ENCODE measurements around the gene ITPR3. TPM values are rescaled to one million over a fixed set of nuclear protein-coding genes. Genes with fewer than 3 reads are reported as not detected.

The ITPR3 gene
- polyA plus RNA-seq, 1 donor from 2014 or later, result 6.7 TPM

DNA sequence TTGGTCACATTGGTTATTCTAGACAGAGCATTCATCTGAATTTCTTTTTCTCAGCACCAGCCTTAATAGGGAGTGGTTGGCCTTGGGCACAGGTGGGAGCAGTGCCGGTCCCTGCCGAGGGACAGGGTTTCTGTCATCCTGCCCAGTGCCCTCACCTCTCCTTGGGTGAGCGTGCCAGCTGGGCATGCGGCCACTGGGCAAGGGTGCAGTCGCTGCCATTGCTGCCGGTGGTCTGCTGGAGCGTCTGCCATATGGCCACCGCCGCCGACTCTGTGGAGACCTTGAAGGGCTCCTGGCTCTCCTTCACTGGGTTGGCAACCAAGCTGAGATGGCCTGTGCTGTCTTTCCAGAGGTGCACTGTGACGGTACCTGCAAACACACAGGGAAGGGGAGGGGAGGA is 106.8 kb downstream of the ITPR3 start:
- no peaks in the 10 kb centered on the region for H3K9me3 Mint-ChIP-seq
- no peaks in the 10 kb centered on the region for H3K36me3 Mint-ChIP-seq
- peaks cover 27% of the 10 kb centered on the region for H3K27me3 Mint-ChIP-seq
- H3K4me3 Mint-ChIP-seq, result peak overlapping the region in 1 of 4 donors; percentile 37
- H3K27ac Mint-ChIP-seq, result no peak overlapping the region
- peaks cover 11 to 14% (median 13%) of the 10 kb centered on the region in 3 donors for H3K4me1 Mint-ChIP-seq

DNA sequence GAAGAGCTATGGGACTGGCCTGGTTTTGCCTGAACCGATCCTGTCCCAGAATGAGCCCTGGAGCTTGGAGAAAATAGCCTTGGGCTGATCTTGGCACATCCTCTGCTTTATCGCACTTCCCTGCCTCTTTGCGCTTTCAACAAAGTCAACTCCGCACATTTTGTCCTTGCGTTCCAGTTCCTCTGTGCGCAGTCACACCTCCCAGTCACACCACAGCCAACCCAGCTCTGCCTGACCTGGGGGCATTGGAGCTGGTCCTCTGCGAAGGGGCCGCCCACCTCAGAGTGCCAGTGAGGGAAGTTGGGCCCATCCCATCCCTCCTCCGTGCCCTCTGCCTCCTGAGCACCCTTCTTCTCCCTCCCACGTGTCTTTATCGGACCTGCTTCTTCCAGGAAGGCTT is 107.3 kb downstream of the ITPR3 start:
- H3K9me3 Mint-ChIP-seq, result no peaks in the 10 kb centered on the region
- H3K36me3 Mint-ChIP-seq, result no peaks in the 10 kb centered on the region
- H3K27ac Mint-ChIP-seq, result no peak overlapping the region

DNA sequence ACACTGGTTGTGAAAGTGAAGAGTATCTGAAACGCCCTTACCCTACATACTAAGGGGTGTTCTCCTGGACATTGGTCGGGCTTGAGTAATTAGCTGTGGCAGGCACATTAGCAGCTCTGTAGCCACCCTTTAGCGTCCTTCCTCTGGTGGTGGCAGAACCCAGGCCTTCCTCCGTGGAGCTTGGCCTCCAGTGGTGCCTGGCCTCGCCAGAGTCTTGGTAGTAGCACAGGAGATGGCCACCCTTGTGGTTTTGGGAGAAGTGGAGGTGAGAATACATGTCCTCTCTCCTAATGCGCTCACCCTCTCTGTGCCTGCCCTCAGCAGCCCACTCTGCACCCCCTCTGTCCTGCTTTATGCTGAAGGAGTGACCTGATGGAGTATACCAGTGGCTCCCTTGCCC is 107.9 kb downstream of the ITPR3 start:
- no peak overlapping the region for H3K4me3 Mint-ChIP-seq
- no peaks in the 10 kb centered on the region for H3K9me3 Mint-ChIP-seq
- no peaks in the 10 kb centered on the region for H3K36me3 Mint-ChIP-seq
- peaks cover 21% of the 10 kb centered on the region for H3K27me3 Mint-ChIP-seq
- peaks cover 10 to 13% (median 13%) of the 10 kb centered on the region in 3 donors for H3K4me1 Mint-ChIP-seq
- no peak overlapping the region for H3K27ac Mint-ChIP-seq

More for the DNA sequence above, 107.3 kb downstream of the ITPR3 start:
- H3K27me3 Mint-ChIP-seq, result peaks cover 25% of the 10 kb centered on the region
- H3K4me3 Mint-ChIP-seq, result no peak overlapping the region
- peaks cover 11 to 14% (median 13%) of the 10 kb centered on the region in 3 donors for H3K4me1 Mint-ChIP-seq

DNA sequence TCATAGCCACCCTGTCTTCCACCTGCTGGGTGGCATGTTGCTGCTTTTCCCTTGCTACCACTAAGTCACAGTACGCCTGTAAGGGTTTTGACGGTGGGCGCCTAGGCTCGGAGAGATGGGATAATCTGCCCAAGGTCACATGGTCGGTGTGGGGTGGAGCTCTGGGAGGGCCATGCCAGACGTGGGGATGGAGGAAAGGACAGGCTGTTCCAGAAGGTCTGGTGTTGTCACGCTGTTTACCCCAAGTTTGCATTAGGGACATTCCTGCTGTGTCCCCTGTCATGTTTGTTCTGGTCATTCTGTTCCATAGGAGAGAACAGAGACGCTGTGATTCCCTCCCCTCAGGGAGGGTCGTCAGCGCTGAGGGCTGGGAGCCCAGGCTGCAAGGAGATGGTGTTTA is 109.5 kb downstream of the ITPR3 start:
- no peaks in the 10 kb centered on the region for H3K9me3 Mint-ChIP-seq
- peaks cover 7 to 10% (median 7%) of the 10 kb centered on the region in 3 donors for H3K4me1 Mint-ChIP-seq
- H3K27me3 Mint-ChIP-seq, result peaks cover 8% of the 10 kb centered on the region
- H3K27ac Mint-ChIP-seq, result no peak overlapping the region
- no peak overlapping the region for H3K4me3 Mint-ChIP-seq
- no peaks in the 10 kb centered on the region for H3K36me3 Mint-ChIP-seq

DNA sequence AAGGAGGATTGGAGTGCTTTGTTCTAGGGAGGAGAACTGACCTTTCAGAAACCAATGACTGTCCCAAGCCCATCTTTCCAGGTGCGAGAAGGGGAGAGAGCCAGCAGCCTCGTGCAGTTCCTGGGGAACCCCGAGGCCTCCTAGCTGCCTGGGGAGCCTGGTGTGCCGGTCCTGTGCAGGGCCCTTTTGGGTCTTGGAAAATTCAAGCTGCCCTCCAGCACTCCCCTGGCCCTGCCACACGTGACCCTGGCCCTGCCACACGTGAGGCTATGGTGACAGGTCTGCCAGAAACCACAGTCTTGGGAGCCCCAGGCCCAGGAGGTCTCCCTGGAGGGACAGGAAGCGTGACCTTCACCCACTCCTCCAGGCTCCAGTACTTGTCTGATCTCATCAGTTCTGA is 109.9 kb downstream of the ITPR3 start:
- H3K4me3 Mint-ChIP-seq, result no peak overlapping the region
- H3K9me3 Mint-ChIP-seq, result no peaks in the 10 kb centered on the region
- H3K36me3 Mint-ChIP-seq, result no peaks in the 10 kb centered on the region
- H3K4me1 Mint-ChIP-seq, result peaks cover 7 to 10% (median 7%) of the 10 kb centered on the region in 3 donors
- no peak overlapping the region for H3K27ac Mint-ChIP-seq
- peaks cover 8% of the 10 kb centered on the region for H3K27me3 Mint-ChIP-seq

DNA sequence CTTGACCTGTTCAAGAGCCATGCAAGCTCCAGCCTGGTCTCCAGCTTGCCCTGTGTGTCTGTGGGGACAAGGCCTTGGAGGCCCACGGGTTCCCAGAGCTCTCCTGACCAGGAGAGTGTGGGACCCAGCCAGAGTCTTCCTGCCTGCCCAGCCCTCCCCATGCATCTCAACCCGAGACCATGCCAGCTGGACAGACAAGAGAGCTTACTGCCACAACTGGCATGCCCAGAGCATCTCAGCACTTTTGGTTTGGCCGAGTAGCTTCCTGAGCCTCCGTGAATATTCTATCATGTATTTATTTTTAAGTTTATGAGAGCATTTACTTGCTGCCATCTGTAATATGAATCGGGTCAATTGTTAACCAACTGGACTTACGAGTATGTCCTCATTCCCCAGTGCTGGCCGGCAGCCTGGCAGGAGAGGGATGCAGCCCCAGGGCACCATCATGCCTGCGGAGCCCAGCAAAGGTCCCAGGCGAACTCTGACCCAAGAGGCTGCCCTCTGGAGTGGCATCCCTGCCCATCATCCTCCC is 110.7 kb downstream of the ITPR3 start:
- no peaks in the 10 kb centered on the region for H3K36me3 Mint-ChIP-seq
- H3K27ac Mint-ChIP-seq, result no peak overlapping the region
- H3K27me3 Mint-ChIP-seq, result peaks cover 7% of the 10 kb centered on the region
- H3K4me1 Mint-ChIP-seq, result peaks cover 7% of the 10 kb centered on the region in 3 donors
- no peak overlapping the region for H3K4me3 Mint-ChIP-seq
- H3K9me3 Mint-ChIP-seq, result no peaks in the 10 kb centered on the region

DNA sequence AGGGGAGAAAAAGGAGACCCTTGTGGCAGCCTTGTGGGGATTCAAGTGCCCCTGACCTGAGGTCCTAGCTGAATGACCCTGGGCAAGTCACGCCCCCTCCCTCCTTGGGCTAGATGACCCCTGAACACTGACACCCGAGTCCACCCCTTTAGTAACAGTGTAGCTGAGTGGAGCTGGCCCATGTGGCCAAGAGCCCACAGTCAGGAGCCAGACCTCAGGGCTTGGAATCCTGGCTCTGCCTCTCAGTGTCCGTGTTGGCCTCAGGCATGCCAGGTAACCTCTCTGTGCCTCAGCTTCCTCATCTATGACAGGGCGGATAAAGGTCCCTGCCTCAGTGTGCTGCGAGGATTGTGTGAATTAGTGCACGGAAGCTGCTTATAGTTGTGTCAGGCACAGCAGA is 111.3 kb downstream of the ITPR3 start:
- no peaks in the 10 kb centered on the region for H3K36me3 Mint-ChIP-seq
- H3K4me3 Mint-ChIP-seq, result no peak overlapping the region
- H3K4me1 Mint-ChIP-seq, result peaks cover 5 to 6% (median 5%) of the 10 kb centered on the region in 3 donors
- H3K9me3 Mint-ChIP-seq, result no peaks in the 10 kb centered on the region
- peaks cover 7% of the 10 kb centered on the region for H3K27me3 Mint-ChIP-seq
- H3K27ac Mint-ChIP-seq, result no peak overlapping the region

DNA sequence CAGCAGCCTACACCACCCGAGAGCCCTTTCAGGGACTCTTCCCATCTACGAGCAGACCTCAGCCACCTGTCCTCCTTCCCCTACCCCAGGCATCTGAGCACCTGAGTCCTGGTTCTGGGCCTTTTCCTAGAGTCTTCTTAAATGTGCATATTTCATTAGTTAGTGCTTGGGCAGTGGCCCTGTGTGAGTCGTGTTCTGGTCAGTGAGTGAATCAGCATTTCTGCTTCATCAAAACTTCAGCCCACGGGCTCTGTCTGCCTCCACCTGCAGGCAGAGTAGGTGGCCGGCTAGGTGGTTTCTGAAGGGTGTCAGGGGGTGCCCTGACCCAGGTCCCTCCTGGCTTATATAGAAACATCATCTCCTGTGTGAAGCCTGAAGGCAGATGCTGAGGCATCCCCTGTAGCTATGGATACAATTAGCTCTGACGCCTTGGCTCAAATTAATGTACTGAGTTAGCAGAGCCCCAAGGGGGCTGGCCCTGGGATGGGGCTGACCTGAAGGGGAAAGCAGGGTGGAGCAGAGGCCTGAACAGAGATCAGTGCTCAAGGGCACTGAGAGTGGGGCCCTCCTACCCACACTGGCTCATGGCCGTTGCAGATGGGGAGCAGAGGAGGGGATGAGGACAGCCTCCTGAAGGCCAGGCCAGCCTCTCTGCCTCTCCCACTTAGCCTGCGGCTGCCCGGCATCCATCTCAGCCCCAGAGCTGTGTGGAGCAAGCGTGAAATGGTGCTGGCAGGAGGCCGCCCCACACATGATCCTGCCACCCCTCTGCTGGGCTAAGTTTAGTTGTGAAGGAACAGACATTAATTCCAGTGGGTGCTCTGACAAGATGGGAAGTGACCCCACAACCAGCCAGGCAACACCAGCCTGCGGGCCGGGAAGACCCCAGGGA is 111.9 kb downstream of the ITPR3 start:
- Mint-ChIP-seq H3K9me3 (no peaks in the 10 kb centered on the region), H3K4me1 (no peaks in the 10 kb centered on the region), H3K27ac (no peak overlapping the region), H3K4me3 (no peak overlapping the region), H3K27me3 (peaks cover 7% of the 10 kb centered on the region), H3K36me3 (no peaks in the 10 kb centered on the region)

DNA sequence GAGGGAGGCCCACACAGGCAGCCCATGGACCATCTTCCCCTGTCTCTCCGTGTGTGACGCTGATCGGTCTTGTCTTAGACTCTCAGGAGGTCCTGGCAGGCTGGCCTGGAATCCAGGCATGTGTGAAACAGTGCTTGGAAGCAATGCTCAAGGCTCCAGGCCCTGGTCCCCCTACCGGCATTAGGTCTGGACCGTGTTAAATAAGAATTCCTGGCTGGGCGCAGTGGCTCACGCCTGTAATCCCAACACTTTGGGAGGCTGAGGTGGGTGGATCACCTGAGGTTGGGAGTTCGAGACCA is 112.5 kb downstream of the ITPR3 start:
- Mint-ChIP-seq H3K36me3 (no peaks in the 10 kb centered on the region), H3K4me3 (no peak overlapping the region), H3K4me1 (no peaks in the 10 kb centered on the region), H3K27me3 (peaks cover 4% of the 10 kb centered on the region), H3K27ac (no peak overlapping the region), H3K9me3 (no peaks in the 10 kb centered on the region)

DNA sequence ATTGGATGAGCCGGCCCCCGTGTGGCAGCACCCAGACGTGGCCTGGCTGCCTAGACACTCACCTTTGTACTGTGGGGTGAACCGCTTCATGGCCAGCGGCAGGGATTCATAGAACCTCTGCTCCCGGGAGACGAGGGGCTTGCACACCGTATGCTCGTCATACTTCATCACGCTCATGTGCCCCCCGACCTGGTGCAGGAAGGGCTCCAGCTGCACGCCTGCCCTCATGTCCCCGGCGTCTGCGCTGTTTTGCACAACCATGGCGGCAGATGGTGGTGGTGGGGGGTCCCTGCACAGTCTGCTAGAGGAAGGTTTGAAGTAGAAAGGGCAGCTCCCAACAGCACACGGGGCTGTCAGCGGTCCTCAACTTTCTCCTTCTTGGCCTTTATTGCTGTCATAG is 114.1 kb downstream of the ITPR3 start:
- no peak overlapping the region for H3K27ac Mint-ChIP-seq
- H3K4me1 Mint-ChIP-seq, result no peaks in the 10 kb centered on the region
- H3K9me3 Mint-ChIP-seq, result no peaks in the 10 kb centered on the region
- no peak overlapping the region for H3K4me3 Mint-ChIP-seq
- no peaks in the 10 kb centered on the region for H3K27me3 Mint-ChIP-seq
- no peaks in the 10 kb centered on the region for H3K36me3 Mint-ChIP-seq

DNA sequence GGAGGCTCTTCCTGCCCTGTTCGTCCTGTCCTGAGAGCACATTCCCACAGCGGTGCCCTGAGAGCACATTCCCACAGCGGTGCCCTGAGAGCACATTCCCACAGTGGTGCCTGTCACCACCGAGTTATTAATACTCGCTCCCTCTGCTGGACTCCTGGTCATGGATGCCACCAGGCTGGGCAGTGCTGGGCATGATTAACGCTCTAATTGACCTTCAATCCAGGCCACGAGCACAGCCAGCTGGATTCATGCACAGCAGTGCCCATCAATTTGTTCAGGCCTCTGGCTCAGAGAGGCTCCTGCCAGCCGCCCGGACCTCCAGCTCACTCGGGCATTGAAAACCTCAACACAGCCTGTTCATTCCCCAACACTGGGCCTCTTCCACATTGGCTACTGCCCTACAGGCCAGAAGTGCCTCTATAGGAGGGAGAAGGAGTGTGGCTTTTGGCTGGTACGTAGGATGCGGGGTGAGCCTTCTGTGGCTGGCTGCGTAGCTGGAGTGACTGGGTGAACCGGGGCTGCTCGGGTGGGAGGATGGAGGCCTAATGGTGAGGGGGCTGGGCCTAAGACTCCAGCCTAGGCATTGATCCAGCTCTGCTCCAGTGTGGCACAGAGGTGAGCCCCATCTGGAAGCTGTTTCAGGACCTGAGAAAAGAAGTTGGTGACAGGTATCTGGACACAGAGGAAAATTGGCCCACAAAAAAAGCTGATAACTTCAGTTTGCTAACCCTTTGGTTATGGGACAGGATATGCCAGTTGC is 116.3 kb downstream of the ITPR3 start:
- no peaks in the 10 kb centered on the region for H3K9me3 Mint-ChIP-seq
- H3K27me3 Mint-ChIP-seq, result peaks cover 4% of the 10 kb centered on the region
- H3K4me1 Mint-ChIP-seq, result no peaks in the 10 kb centered on the region
- H3K4me3 Mint-ChIP-seq, result no peak overlapping the region
- H3K27ac Mint-ChIP-seq, result peak overlapping the region in 1 of 3 donors; percentile 83
- H3K36me3 Mint-ChIP-seq, result no peaks in the 10 kb centered on the region

DNA sequence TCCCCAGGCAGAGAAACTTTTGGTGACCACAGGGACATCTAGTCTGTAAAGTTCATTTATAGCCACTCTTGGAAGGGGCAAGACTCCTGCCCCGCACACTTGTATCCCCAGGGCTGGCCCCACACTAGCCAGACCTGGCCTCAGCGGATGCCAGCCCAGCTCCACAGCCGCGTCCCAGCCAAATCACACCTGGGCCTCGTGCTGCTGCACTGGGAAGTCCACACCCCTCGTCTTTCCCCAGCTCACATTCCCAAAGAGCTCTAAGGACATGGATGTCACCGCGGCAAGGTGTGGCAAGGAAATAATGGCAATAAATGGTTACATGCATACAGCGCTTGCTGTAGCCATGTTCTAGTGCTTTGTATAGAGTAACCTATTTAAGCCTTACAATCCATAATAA is 117.0 kb downstream of the ITPR3 start:
- Mint-ChIP-seq H3K4me1 (peaks cover 0 to 1% (median 0%) of the 10 kb centered on the region in 3 donors), H3K36me3 (no peaks in the 10 kb centered on the region), H3K4me3 (no peak overlapping the region)

DNA sequence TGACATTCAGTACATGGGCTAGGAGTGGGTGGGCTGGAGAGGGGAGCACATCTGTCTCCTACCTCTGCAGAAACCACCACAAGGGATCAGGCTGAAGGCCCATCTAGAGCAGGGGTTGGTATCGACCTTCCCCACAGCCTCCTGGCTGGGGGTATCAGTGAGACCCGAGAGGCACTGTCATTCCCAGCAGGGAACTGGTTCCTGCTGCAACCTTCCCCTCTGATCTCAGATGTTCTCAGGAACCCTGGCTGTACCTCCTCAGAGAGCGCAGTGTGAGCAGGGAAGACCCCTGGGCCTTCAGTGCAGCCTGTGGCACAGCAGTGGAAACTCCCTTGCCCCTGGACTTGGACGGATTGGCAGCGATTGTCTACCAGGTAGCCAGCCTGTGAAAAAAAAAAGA is 117.8 kb downstream of the ITPR3 start:
- Mint-ChIP-seq H3K36me3 (no peaks in the 10 kb centered on the region), H3K4me1 (peaks cover 0 to 1% (median 0%) of the 10 kb centered on the region in 3 donors), H3K27ac (no peak overlapping the region), H3K4me3 (no peak overlapping the region), H3K27me3 (peaks cover 8% of the 10 kb centered on the region), H3K9me3 (no peaks in the 10 kb centered on the region)

More for the DNA sequence above, 117.0 kb downstream of the ITPR3 start:
- Mint-ChIP-seq H3K27ac (no peak overlapping the region), H3K9me3 (no peaks in the 10 kb centered on the region), H3K27me3 (peaks cover 8% of the 10 kb centered on the region)

DNA sequence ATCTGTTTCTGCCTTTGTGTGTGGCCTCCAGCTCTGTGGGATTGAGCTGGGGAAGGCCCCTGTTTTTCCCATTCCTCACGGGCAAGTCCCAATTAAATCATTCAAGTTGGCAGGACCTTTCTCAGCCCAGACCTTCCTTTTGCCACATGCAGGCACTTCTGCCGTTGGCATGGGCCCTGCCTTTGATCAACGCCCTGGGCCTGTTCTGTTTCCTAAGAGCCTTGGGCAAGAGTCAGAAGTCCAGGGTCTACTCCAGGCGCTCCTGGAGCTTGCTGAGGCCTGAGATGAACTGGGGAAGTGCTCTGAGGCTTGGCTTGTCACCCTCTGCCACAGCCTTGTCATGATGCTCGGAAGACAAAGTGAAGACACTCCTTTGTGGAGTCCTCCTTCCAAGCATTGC is 118.4 kb downstream of the ITPR3 start:
- Mint-ChIP-seq H3K27me3 (peaks cover 10% of the 10 kb centered on the region), H3K36me3 (no peaks in the 10 kb centered on the region), H3K9me3 (no peaks in the 10 kb centered on the region), H3K27ac (no peak overlapping the region), H3K4me1 (peaks cover 0 to 5% (median 3%) of the 10 kb centered on the region in 3 donors), H3K4me3 (no peak overlapping the region)

DNA sequence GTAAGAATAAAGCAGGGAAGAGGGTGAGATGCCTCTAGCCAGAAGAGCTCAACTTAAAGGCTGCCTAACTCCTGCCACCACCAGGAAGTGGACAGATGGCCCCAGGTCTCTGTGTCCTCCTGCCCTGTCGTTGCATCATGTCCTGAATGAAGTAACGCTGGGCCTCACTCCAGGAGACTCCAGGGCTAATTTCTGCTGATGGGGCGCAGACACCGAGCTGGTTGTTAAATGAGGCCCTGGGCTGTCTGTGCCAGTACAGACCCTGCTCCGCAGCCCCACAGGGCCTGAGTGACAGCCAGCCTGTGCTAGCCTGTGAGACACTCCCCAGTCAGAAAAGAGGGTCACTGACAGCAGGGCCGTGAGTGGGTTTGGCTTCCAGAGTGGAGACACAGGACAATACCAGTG is 119.1 kb downstream of the ITPR3 start:
- Mint-ChIP-seq H3K4me1 (peaks cover 0 to 5% (median 3%) of the 10 kb centered on the region in 3 donors), H3K9me3 (no peaks in the 10 kb centered on the region), H3K27me3 (peaks cover 10% of the 10 kb centered on the region), H3K27ac (no peak overlapping the region), H3K4me3 (no peak overlapping the region), H3K36me3 (no peaks in the 10 kb centered on the region)
